ENCODE results near the gene LDLRAD1. TPM values are rescaled to one million over a fixed set of nuclear protein-coding genes. Genes with fewer than 3 reads are reported as not detected.

Gene LDLRAD1
- total and polyA plus RNA-seq, 2 of the 13 experiments (the other 11 are each of a cell fraction or from before 2014, with no cell fraction given) = 2.5 to 14.0 TPM

DNA sequence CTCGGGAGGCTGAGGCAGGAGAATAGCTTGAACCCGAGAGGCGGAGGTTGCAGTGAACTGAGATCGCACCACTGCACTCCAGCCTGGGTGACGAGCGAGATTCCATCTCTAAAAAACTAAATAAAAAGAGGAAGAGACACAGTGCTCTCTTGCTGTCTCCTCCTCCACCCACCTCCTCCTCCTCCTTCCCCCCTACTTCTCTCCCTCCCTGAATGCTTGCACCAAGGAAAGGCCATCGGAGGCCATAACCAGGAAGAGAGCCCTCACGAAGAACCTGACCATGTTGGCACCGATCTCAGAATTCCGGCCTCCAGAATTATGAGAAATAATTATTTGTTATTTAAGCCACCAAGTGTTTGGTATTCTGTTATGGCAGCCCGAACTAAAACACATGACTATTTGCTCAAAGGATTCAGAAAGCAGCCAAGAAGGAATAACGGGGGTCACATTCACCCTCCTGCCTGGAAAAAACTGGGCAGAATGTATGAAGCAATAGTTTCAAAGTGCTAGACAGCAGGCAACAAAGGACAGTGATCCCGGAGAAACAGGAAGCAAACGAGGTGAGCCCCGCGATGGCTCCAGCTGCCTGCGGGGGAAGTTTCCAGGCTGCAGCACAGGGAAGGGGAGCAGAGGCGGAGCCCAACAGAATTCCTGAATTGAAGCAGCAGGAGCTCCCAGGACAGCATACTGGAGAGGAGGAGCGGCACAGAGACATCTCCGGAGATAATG lies 35.8 kb downstream of the LDLRAD1 start (continued):
- TF ChIP-seq ZNF574 (CRISPR knock-in tag; IDR thresholded peaks at IDR 0.05) = 0 out of 2 replicates have a peak, but pooled peaks have one; percentile 17

GRCh38 chr1:53981220-53981619 lies 36.8 kb downstream of the LDLRAD1 start:
- peak; percentile 66 for FAIRE-seq
- BruUV-seq (replicated peaks) = no TSS peak
- WGBS (ENCODE audit: low lambda C conversion rate) = 40% methylated on average over 6 of the region's 6 CpGs
- TF ChIP-seq ZFP36L1 (CRISPR knock-in tag; IDR thresholded peaks at IDR 0.05) (no peak), RXRB (CRISPR knock-in tag; IDR thresholded peaks at IDR 0.05; ENCODE audit: borderline replicate concordance) (peak; percentile 38; the same call in 1 of the 2 replicates), TEAD3 (CRISPR knock-in tag; optimal IDR thresholded peaks at IDR 0.05; ENCODE audit: borderline replicate concordance) (peak; percentile 91), CEBPG (CRISPR knock-in tag; IDR thresholded peaks at IDR 0.05) (peak; percentile 10; the same call in 1 of the 2 replicates), GTF3A (CRISPR knock-in tag; conservative IDR thresholded peaks at IDR 0.05) (no peak), SKI (IDR thresholded peaks at IDR 0.05; ENCODE audit: partially characterized antibody) (peak; percentile 62), ZFX (CRISPR knock-in tag; IDR thresholded peaks at IDR 0.05; ENCODE audit: low read depth) (peak; percentile 22; the same call in 1 of the 2 replicates), NR2F6 (IDR thresholded peaks at IDR 0.05) (peak; percentile 48), NR2F6 (CRISPR knock-in tag; IDR thresholded peaks at IDR 0.05) (0 out of 2 replicates have a peak, but pooled peaks have one; percentile 51), ARNTL (CRISPR knock-in tag; IDR thresholded peaks at IDR 0.05) (no peak), GFI1 (CRISPR knock-in tag; IDR thresholded peaks at IDR 0.05; ENCODE audit: borderline replicate concordance) (peak; percentile 88), PPARG (CRISPR knock-in tag; conservative IDR thresholded peaks at IDR 0.05) (no peak), THRA (CRISPR knock-in tag; IDR thresholded peaks at IDR 0.05; ENCODE audit: borderline replicate concordance) (peak; percentile 30; the same call in 1 of the 2 replicates), FOXA1 (IDR thresholded peaks at IDR 0.05) (no peak), FOXA1 (CRISPR knock-in tag; IDR thresholded peaks at IDR 0.05) (peak; percentile 45; the same call in 1 of the 2 replicates), SNAPC2 (CRISPR knock-in tag; IDR thresholded peaks at IDR 0.05) (no peak), SMARCE1 (IDR thresholded peaks at IDR 0.05; ENCODE audit: borderline replicate concordance) (no peak), FOSL2 (CRISPR knock-in tag; IDR thresholded peaks at IDR 0.05) (0 out of 2 replicates have a peak, but pooled peaks have one; percentile 7), HNF4A (CRISPR knock-in tag; IDR thresholded peaks at IDR 0.05) (0 out of 2 replicates have a peak, but pooled peaks have one; percentile 16)
- TF ChIP-seq, protein P1, sequence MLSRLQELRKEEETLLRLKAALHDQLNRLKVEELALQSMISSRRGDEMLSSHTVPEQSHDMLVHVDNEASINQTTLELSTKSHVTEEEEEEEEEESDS (CRISPR knock-in tag; IDR thresholded peaks at IDR 0.05; ENCODE audit: borderline replicate concordance) = no peak

More at GRCh38 chr1:53981220-53981619, 36.8 kb downstream of the LDLRAD1 start:
- in situ Hi-C loops (cut with HindIII; ENCODE audit: extremely low pct_ligation_motif_present, low pct_unique_long_range_greater_than_20kb) (no loop called here), intact Hi-C loops (cut with micrococcal nuclease; ENCODE audit: unreplicated experiment) (no loop called here)
- Histone ChIP-seq H3K36me3 (replicated peaks in 1 of 2; ENCODE audit: control insufficient read depth in 1 of 2, insufficient read depth in 2 of 2, low read length in 2 of 2) (no peaks in the 10 kb centered on the region), H3K4me2 (ENCODE audit: low read depth, low read length) (peak overlapping the region; percentile 36), H3K79me2 (ENCODE audit: insufficient read depth, low read length) (no peaks in the 10 kb centered on the region), H3K27ac (ENCODE audit: extremely low read length, insufficient read depth, low read length) (no peak overlapping the region), H3K9me3 (ENCODE audit: low read length) (no peaks in the 10 kb centered on the region), H3K9ac (ENCODE audit: insufficient read depth, low read depth, low read length) (no peak overlapping the region; the same call in 1 of the 2 replicates), H3K4me1 (ENCODE audit: insufficient read depth, low read length) (peaks cover 47% of the 10 kb centered on the region), H2AFZ (ENCODE audit: low read length) (peak overlapping the region; percentile 9), H4K20me1 (ENCODE audit: insufficient read depth, low read length) (no peaks in the 10 kb centered on the region), H3K27me3 (ENCODE audit: control insufficient read depth in 1 of 2, insufficient read depth in 2 of 2, low read length in 2 of 2) (no peaks in the 10 kb centered on the region), H3K4me3 (replicated peaks in 1 of 3; ENCODE audit: insufficient read depth in 1 of 3, low read depth in 2 of 3, low read length in 3 of 3) (no peak overlapping the region)
- CTCF ChIA-PET (ENCODE audit: low intra/inter-chr PET ratio, low total read pairs) = no interaction called here
- POLR2A ChIA-PET = interaction anchor here (2.9 kb wide), 1 partner anchor 36 kb away, joined by 15 read pairs; the partner anchor contains the start of gene LDLRAD1
- ATAC-seq (peak; percentile 76), DNase-seq (ENCODE audit: low spot score) (peak; percentile 82)

Data from HepG2 (cell line).